ENCODE results near the gene ADCY5. TPM values are rescaled to one million over a fixed set of nuclear protein-coding genes. Genes with fewer than 3 reads are reported as not detected.

The ADCY5 gene
- total RNA-seq, 1 donor from 2014 or later: 32.2 TPM

DNA sequence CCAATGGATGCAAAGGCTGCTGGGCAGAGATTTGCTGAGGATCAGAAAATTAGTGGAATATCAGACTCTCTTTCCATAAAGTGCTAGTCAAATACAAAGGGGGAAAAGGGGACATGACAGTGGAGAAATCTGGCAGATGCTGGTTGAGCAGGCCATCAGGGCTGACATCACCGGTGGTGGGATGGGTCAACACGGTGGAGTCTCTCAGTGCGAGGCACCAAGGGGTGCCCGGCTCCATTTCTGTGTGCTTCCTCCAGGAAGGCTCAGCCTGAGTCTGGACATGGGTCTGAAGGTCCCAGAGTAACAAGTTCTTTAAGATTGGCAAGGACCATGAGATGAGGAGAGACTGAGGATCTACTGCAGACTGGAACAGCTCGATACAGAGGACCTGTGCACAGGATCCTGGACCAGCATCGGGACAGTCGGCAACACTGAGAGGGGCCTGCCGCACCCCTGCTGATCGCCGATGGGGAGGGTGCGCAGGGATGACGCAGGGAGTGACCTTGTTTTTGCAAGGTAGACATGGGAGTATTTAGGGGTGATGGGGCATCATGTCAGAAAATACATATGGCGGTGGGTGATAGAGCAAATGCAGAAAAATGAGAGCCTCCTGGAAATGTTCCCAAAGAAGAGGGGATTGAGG, 154.5 kb downstream of the ADCY5 start:
- no peak overlapping the region for H3K4me3 ChIP-seq
- no peak overlapping the region for H3K27ac ChIP-seq
- intact Hi-C loops (cut with DNase I): no loop called here
- no peaks in the 10 kb centered on the region for H3K9me3 ChIP-seq
- no peak for DNase-seq (ENCODE audit: low spot score in 2 of 2)
- no peaks in the 10 kb centered on the region for H3K27me3 ChIP-seq
- TF ChIP-seq, protein P1, sequence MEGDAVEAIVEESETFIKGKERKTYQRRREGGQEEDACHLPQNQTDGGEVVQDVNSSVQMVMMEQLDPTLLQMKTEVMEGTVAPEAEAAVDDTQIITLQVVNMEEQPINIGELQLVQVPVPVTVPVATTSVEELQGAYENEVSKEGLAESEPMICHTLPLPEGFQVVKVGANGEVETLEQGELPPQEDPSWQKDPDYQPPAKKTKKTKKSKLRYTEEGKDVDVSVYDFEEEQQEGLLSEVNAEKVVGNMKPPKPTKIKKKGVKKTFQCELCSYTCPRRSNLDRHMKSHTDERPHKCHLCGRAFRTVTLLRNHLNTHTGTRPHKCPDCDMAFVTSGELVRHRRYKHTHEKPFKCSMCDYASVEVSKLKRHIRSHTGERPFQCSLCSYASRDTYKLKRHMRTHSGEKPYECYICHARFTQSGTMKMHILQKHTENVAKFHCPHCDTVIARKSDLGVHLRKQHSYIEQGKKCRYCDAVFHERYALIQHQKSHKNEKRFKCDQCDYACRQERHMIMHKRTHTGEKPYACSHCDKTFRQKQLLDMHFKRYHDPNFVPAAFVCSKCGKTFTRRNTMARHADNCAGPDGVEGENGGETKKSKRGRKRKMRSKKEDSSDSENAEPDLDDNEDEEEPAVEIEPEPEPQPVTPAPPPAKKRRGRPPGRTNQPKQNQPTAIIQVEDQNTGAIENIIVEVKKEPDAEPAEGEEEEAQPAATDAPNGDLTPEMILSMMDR (IDR thresholded peaks at IDR 0.05): no peak
- H3K4me1 ChIP-seq: no peaks in the 10 kb centered on the region
- peaks cover 77 to 88% of the 10 kb centered on the region in 2 donors for H3K36me3 ChIP-seq

DNA sequence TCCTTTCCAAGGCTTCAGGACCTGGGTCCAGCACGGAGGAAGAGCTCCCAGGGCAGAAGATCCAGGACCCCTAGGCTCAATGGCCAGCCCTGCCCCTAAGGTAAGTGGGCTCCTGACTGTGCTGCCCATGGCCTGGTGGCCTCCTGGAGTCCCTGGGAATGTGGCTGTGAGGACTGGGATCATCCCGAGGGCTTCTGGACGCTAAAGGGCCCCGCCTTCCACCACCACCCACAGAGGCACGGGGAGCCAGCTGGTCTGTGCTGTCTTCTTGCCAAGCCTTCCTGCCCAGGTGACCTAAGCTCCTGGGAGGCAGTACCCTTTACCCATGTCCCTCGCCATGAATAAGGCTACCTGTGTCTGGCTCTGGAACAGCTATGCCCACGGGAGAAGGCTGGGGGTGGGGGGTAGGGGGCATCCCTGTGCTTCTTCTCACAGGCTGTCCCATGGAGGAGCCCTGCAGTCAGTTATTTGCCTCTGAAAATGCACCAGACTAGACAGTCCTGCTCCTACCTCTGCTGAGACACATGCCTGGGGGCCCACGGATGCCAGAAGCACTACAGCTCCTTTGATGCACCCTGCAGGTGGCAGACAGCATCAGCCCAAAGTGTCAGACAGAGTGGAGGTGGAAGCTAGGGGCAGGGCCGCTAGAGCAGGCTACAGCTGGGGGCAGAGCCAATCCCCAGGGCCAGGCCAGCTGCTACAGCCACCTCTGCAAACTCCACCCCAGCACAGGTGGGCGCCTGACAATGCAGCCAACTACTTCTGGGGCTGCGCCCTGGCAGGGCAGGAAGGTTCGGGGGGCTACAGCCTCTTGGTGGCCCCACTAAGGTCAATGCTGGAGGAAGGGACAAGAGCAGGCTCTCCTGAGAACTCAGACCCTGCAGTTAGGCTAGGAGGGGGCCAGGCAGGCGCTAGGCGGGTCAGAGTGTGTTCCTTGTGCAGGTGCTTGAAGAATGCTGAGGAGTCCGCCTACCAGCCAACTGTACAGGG, 156.3 kb downstream of the ADCY5 start:
- H3K27ac ChIP-seq: peak overlapping the region in 1 of 2 donors; percentile 9
- H3K9me3 ChIP-seq: no peaks in the 10 kb centered on the region
- no peaks in the 10 kb centered on the region for H3K4me1 ChIP-seq
- no peak for DNase-seq (ENCODE audit: low spot score in 2 of 2)
- peaks cover 79% of the 10 kb centered on the region in 2 donors for H3K36me3 ChIP-seq
- intact Hi-C loops (cut with DNase I): no loop called here
- H3K27me3 ChIP-seq: no peaks in the 10 kb centered on the region
- H3K4me3 ChIP-seq: no peak overlapping the region
- TF ChIP-seq, protein P1 (IDR thresholded peaks at IDR 0.05): no peak

DNA sequence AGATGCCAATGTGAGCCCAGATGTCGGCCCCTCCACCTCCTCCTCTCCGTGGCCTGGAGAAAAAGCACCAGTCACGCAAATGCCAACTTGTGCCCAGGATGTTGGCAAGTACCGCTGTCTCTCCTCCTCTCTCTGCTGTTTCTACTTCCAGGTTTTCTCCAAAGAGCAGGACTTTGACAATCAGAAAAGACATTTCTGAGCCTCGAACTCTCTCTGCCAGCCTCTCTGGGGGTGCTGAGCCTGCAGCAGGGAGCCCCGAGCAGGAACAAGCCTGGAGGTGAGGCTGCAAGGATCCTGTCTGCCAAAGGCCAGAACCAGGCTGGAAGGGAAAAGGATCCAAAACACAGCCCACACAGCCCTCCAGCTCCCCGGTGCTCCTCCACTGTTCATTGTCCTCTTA, 157.5 kb downstream of the ADCY5 start:
- intact Hi-C loops (cut with DNase I): no loop called here
- H3K4me1 ChIP-seq: no peaks in the 10 kb centered on the region
- TF ChIP-seq, protein P1 (IDR thresholded peaks at IDR 0.05): no peak
- no peaks in the 10 kb centered on the region for H3K27me3 ChIP-seq
- peaks cover 77 to 79% of the 10 kb centered on the region in 2 donors for H3K36me3 ChIP-seq
- no peak overlapping the region for H3K4me3 ChIP-seq
- DNase-seq (ENCODE audit: low spot score in 2 of 2): no peak
- H3K27ac ChIP-seq: no peak overlapping the region
- H3K9me3 ChIP-seq: no peaks in the 10 kb centered on the region

DNA sequence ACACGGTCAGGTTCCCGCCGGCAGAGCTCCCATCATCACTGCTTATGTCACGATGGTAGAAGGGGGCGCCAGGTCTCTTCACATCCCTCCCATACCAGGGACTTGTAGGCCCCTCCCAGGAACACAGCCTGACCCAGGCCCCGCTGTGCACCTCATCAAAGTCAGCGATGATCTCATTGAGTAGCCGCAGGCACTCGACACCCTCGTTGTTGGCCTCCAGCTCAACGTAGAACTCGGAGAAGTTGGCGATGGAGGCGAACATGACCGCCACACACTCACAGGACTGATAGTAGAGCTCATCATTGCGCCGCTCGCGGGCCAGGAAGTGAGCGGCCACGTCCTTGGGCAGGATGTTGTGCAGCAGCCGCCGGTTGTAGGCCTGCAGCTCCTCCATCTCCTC, 157.9 kb downstream of the ADCY5 start:
- no peaks in the 10 kb centered on the region for H3K4me1 ChIP-seq
- H3K9me3 ChIP-seq: no peaks in the 10 kb centered on the region
- DNase-seq (ENCODE audit: low spot score in 2 of 2): no peak
- H3K36me3 ChIP-seq: peaks cover 75 to 79% of the 10 kb centered on the region in 2 donors
- no peaks in the 10 kb centered on the region for H3K27me3 ChIP-seq
- TF ChIP-seq, protein P1 (IDR thresholded peaks at IDR 0.05): no peak
- H3K4me3 ChIP-seq: no peak overlapping the region
- intact Hi-C loops (cut with DNase I): no loop called here
- no peak overlapping the region for H3K27ac ChIP-seq

DNA sequence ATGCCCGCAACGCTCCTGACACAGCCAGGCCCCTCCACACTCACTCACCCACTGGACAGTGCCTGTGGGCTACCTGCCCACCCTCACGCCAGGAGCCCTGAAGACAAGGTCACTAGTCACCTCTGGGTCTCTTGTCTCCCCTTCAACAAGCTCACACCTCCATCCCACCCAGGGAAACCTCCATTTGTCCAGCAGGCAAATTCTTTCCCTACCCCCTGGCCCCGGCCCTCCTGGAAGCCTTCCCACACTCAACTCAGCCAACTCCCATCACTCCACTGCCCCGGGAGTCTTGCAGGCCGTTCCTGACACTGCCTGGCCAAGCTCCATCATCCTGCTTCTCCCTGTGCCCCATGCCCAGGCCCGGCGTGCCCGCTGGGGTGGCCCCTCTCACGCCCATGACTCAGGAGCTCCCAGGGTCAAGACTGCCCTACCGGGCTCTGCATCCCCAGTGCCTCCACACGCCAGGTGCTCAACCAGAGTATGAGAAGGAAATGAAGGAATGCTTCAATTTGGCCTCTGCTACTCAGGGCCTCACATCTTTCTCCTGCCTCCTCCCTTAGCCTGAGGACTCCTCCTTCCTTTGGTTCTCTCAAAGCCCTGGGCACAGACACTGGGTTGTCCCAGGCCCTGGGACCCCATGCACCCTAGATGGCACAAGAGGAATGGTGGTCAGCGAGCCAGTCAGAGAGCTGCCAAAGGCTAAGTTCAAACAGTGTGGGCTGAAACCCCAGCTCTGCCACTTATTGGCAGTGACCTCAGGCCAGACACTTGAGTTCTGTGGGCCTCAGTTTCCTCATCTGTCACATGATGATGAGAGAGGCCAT, 158.6 kb downstream of the ADCY5 start:
- no peak overlapping the region for H3K4me3 ChIP-seq

More for the DNA sequence above, 158.6 kb downstream of the ADCY5 start:
- Histone ChIP-seq H3K4me1 (no peaks in the 10 kb centered on the region), H3K36me3 (peaks cover 75 to 79% of the 10 kb centered on the region in 2 donors), H3K27me3 (no peaks in the 10 kb centered on the region), H3K27ac (peak overlapping the region in 1 of 2 donors; percentile 50), H3K9me3 (no peaks in the 10 kb centered on the region)
- DNase-seq (ENCODE audit: low spot score in 2 of 2): no peak
- intact Hi-C loops (cut with DNase I): no loop called here
- TF ChIP-seq, protein P1 (IDR thresholded peaks at IDR 0.05): no peak
